H9 (cell line): ENCODE data around the gene GRB7. TPM values are rescaled to one million over a fixed set of nuclear protein-coding genes. Genes with fewer than 3 reads are reported as not detected.

Experiments used
- DNase-seq: peaks from one replicate; pipeline ENCODE4 v3.0.0-alpha.2; 2017
- H2AFZ ChIP-seq: one replicate; pipeline ENCODE4 v1.6.1; 2013; ENCODE audit warnings: mild to moderate bottlenecking, low read length, control low read depth, moderate library complexity
- H2AK5ac ChIP-seq: 2 replicates; pipeline ENCODE4 v1.6.1; 2013; ENCODE audit warnings: low read length, control low read depth, mixed read lengths; ENCODE audit not compliant: insufficient read length
- H2BK120ac ChIP-seq: one replicate; pipeline ENCODE4 v1.6.1; 2013; ENCODE audit warnings: low read depth, mild to moderate bottlenecking, low read length, control low read depth, inconsistent platforms; ENCODE audit not compliant: poor library complexity, severe bottlenecking
- H2BK12ac ChIP-seq: 2 replicates; pipeline ENCODE4 v1.6.1; 2013; ENCODE audit warnings: low read length, control low read depth, mixed read lengths, low read depth; ENCODE audit not compliant: insufficient read length
- H2BK15ac ChIP-seq: 2 replicates; pipeline ENCODE4 v1.6.1; 2013; ENCODE audit warnings: low read depth, low read length, control low read depth
- H2BK20ac ChIP-seq: one replicate; pipeline ENCODE4 v1.6.1; 2013; ENCODE audit warnings: low read depth, mild to moderate bottlenecking, low read length, control low read depth, inconsistent platforms; ENCODE audit not compliant: poor library complexity, severe bottlenecking
- H2BK5ac ChIP-seq: 2 replicates; pipeline ENCODE4 v1.6.1; 2013; ENCODE audit warnings: low read length, control low read depth, mixed read lengths; ENCODE audit not compliant: insufficient read length
- H3K14ac ChIP-seq: 2 replicates; pipeline ENCODE4 v1.6.1; 2013; ENCODE audit warnings: low read length, control low read depth; ENCODE audit not compliant: insufficient read depth
- H3K18ac ChIP-seq: 2 replicates; pipeline ENCODE4 v1.6.1; 2013; ENCODE audit warnings: low read depth, mild to moderate bottlenecking, mixed read lengths, low read length, control low read depth; ENCODE audit not compliant: insufficient read length
- H3K23ac ChIP-seq: 2 replicates; pipeline ENCODE4 v1.6.1; 2013; ENCODE audit warnings: low read length, control low read depth, mixed read lengths, low read depth; ENCODE audit not compliant: insufficient read length
- H3K23me2 ChIP-seq: 2 replicates; pipeline ENCODE4 v1.6.1; 2013; ENCODE audit warnings: low read depth, mild to moderate bottlenecking, mixed read lengths, low read length, control low read depth; ENCODE audit not compliant: insufficient read length, poor library complexity, severe bottlenecking
- H3K27ac ChIP-seq: 2 replicates; pipeline ENCODE4 v1.5.1; 2013; ENCODE audit warnings: low read length, control low read depth, mixed read lengths, low read depth; ENCODE audit not compliant: insufficient read length
- H3K27me3 ChIP-seq: 2 replicates; pipeline ENCODE4 v1.6.1; 2013; ENCODE audit warnings: low read length, control low read depth, inconsistent platforms; ENCODE audit not compliant: insufficient read depth
- H3K4ac ChIP-seq: 2 replicates; pipeline ENCODE4 v1.6.1; 2013; ENCODE audit warnings: low read depth, mild to moderate bottlenecking, control low read depth, inconsistent platforms, low read length, moderate library complexity
- H3K4me1 ChIP-seq: 2 replicates; pipeline ENCODE4 v1.6.1; 2013; ENCODE audit warnings: low read length, control low read depth, inconsistent platforms; ENCODE audit not compliant: insufficient read depth
- H3K4me2 ChIP-seq: 2 replicates; pipeline ENCODE4 v1.6.1; 2013; ENCODE audit warnings: low read length, control low read depth, mixed read lengths; ENCODE audit not compliant: insufficient read length, insufficient read depth
- H3K56ac ChIP-seq: 2 replicates; pipeline ENCODE4 v1.6.1; 2013; ENCODE audit warnings: low read depth, mild to moderate bottlenecking, mixed read lengths, low read length, control low read depth; ENCODE audit not compliant: insufficient read length
- H3K79me1 ChIP-seq: 2 replicates; pipeline ENCODE4 v1.6.1; 2013; ENCODE audit warnings: low read depth, mild to moderate bottlenecking, moderate library complexity, low read length, control low read depth, inconsistent platforms; ENCODE audit not compliant: insufficient read depth, poor library complexity, severe bottlenecking
- H3K79me2 ChIP-seq: 2 replicates; pipeline ENCODE4 v1.6.1; 2013; ENCODE audit warnings: low read length, control low read depth, inconsistent platforms; ENCODE audit not compliant: insufficient read depth
- H3K9ac ChIP-seq: 2 replicates; pipeline ENCODE4 v1.6.1; 2013; ENCODE audit warnings: low read length, control low read depth, mixed read lengths; ENCODE audit not compliant: insufficient read length; ENCODE audit errors: extremely low read depth
- H3K9me3 ChIP-seq: one replicate; pipeline ENCODE4 v1.6.1; 2013; ENCODE audit warnings: low read depth, low read length, inconsistent platforms; ENCODE audit not compliant: control insufficient read depth
- H3T11ph ChIP-seq: one replicate; pipeline ENCODE4 v1.6.1; 2013; ENCODE audit warnings: mild to moderate bottlenecking, low read length, control low read depth, inconsistent platforms
- H4K20me1 ChIP-seq: one replicate; pipeline ENCODE4 v1.6.1; 2013; ENCODE audit not compliant: control insufficient read depth, insufficient read length, insufficient read depth
- H4K5ac ChIP-seq: 2 replicates; pipeline ENCODE4 v1.6.1; 2013; ENCODE audit warnings: low read depth, mild to moderate bottlenecking, mixed read lengths, low read length, control low read depth; ENCODE audit not compliant: insufficient read length
- H4K8ac ChIP-seq: replicated peaks from 2 replicates; pipeline ENCODE4 v1.6.1; 2013; ENCODE audit warnings: low read length, control low read depth, mixed read lengths, low read depth; ENCODE audit not compliant: insufficient read length
- H4K91ac ChIP-seq: 2 replicates; pipeline ENCODE4 v1.6.1; 2013; ENCODE audit warnings: low read depth, mild to moderate bottlenecking, moderate library complexity, mixed read lengths, low read length, control low read depth; ENCODE audit not compliant: insufficient read length
- H3K27ac Mint-ChIP-seq, 3 experiments: 2 replicates in 2 of 3; 3 replicates in 1 of 3; pipeline ENCODE4 v1.8.0; 2020 to 2021; ENCODE audit warnings: mixed read lengths in 3 of 3, mild to moderate bottlenecking in 1 of 3, moderate library complexity in 1 of 3
- H3K27me3 Mint-ChIP-seq: 2 replicates; pipeline ENCODE4 v1.8.0; 2021; ENCODE audit warnings: low read depth, mild to moderate bottlenecking, moderate library complexity, mixed read lengths
- H3K36me3 Mint-ChIP-seq, 3 experiments: 2 replicates in 2 of 3; 3 replicates in 1 of 3; pipeline ENCODE4 v1.8.0; 2020 to 2021; ENCODE audit warnings: low read depth in 3 of 3, mixed read lengths in 3 of 3; ENCODE audit not compliant: insufficient read depth in 1 of 3
- H3K4me1 Mint-ChIP-seq, 2 experiments: 2 replicates each; pipeline ENCODE4 v1.8.0; 2020; ENCODE audit warnings: mixed read lengths in 2 of 2
- H3K4me3 Mint-ChIP-seq, 2 experiments: 2 replicates in 1 of 2; 3 replicates in 1 of 2; pipeline ENCODE4 v1.8.0; 2020 to 2021; ENCODE audit warnings: mild to moderate bottlenecking in 2 of 2, mixed read lengths in 2 of 2, moderate library complexity in 1 of 2
- H3K9me3 Mint-ChIP-seq, 2 experiments: 2 replicates in 1 of 2; 3 replicates in 1 of 2; pipeline ENCODE4 v1.8.0; 2020; ENCODE audit warnings: mild to moderate bottlenecking in 2 of 2, mixed read lengths in 2 of 2, moderate library complexity in 1 of 2
- WGBS: extraction: QIAGEN DNeasy Blood & Tissue Kit; methylation state at CpG from one replicate; pipeline ENCODE4 v1.1.7; 2013; ENCODE audit warnings: missing lambda C conversion rate, low lambda C conversion rate, mixed read lengths; ENCODE audit not compliant: insufficient read length; ENCODE audit errors: extremely low coverage; 5-methylcytosine and 5-hydroxymethylcytosine counted together
- total RNA-seq: library from RNA; stranded (reverse); gene quantifications from 2 replicates; pipeline ENCODE4 v1.2.1, GENCODE V29; 2021
- TF ChIP-seq, protein P1 (sequence below): fragments of 200-600 bp; sonication (generic); conservative IDR thresholded peaks from 3 replicates; pipeline ENCODE4 v1.8.0; 2021; ENCODE audit warnings: antibody characterized with exemption, mild to moderate bottlenecking

Gene GRB7
- total RNA-seq, 1 experiment from 2014 or later: 55.0 TPM

DNA sequence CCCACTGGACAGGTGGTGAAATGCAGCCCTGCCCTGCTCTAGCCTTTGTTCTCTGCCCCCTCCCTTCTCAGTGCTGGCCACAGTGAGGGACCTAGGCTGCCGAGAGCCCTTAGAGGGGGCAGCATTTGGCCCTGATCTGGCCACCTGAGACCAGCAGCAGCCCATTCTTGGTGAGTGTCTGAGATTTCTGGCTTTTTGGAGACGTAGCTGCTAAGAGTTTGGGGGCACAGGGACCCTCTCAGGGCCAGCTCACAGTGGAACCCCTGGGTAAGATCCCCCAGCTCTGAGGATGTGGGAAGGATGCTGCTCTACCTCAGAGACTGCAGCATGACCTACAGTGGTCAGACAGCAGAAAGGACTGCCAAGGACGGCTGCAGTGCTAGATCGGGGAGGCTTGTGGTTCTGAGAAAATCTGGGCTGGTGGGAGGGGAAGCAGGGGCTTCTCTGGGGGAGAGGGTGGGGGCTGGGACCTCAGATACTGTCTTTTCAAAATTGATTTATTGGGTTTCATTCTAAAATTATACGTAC, 13.3 kb downstream of the GRB7 start:
- peaks cover 37 to 42% of the 10 kb centered on the region in 2 experiments for H3K4me1 Mint-ChIP-seq

More for the DNA sequence above, 13.3 kb downstream of the GRB7 start:
- no peaks in the 10 kb centered on the region for H3K79me1 ChIP-seq
- H4K91ac ChIP-seq: no peak overlapping the region
- TF ChIP-seq, protein P1, sequence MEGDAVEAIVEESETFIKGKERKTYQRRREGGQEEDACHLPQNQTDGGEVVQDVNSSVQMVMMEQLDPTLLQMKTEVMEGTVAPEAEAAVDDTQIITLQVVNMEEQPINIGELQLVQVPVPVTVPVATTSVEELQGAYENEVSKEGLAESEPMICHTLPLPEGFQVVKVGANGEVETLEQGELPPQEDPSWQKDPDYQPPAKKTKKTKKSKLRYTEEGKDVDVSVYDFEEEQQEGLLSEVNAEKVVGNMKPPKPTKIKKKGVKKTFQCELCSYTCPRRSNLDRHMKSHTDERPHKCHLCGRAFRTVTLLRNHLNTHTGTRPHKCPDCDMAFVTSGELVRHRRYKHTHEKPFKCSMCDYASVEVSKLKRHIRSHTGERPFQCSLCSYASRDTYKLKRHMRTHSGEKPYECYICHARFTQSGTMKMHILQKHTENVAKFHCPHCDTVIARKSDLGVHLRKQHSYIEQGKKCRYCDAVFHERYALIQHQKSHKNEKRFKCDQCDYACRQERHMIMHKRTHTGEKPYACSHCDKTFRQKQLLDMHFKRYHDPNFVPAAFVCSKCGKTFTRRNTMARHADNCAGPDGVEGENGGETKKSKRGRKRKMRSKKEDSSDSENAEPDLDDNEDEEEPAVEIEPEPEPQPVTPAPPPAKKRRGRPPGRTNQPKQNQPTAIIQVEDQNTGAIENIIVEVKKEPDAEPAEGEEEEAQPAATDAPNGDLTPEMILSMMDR: no peak
- H4K20me1 ChIP-seq: peaks cover 2% of the 10 kb centered on the region
- H4K8ac ChIP-seq: no peak overlapping the region
- no peak overlapping the region for H3K9ac ChIP-seq
- no peak overlapping the region for H2BK12ac ChIP-seq
- H2AFZ ChIP-seq: no peak overlapping the region
- no peak overlapping the region for H4K5ac ChIP-seq
- no peak overlapping the region for H3T11ph ChIP-seq
- H3K23ac ChIP-seq: no peak overlapping the region
- peaks cover 3% of the 10 kb centered on the region for H3K23me2 ChIP-seq
- no peak overlapping the region for H3K4me2 ChIP-seq
- H2BK20ac ChIP-seq: no peak overlapping the region
- DNase-seq: peak; percentile 37
- no peak overlapping the region for H3K56ac ChIP-seq
- no peak overlapping the region for H2AK5ac ChIP-seq
- no peak overlapping the region for H2BK120ac ChIP-seq
- H3K9me3 Mint-ChIP-seq: no peaks in the 10 kb centered on the region; a peak in 1 of 5 replicates
- no peak overlapping the region for H3K4me3 Mint-ChIP-seq
- H3K4ac ChIP-seq: no peak overlapping the region
- no peak overlapping the region for H2BK5ac ChIP-seq
- peaks cover 3 to 18% (median 16%) of the 10 kb centered on the region in 3 experiments; a peak in 4 of 7 replicates for H3K36me3 Mint-ChIP-seq
- WGBS: no CpG with 5 or more reads among the region's 5 CpGs
- no peaks in the 10 kb centered on the region for H3K27me3 ChIP-seq
- H3K18ac ChIP-seq: no peak overlapping the region
- no peaks in the 10 kb centered on the region for H3K9me3 ChIP-seq
- H3K27me3 Mint-ChIP-seq: peaks cover 7% of the 10 kb centered on the region
- no peaks in the 10 kb centered on the region for H3K79me2 ChIP-seq
- H3K14ac ChIP-seq: no peak overlapping the region
- peak overlapping the region in 1 of 3 experiments; percentile 61; a peak in 2 of 7 replicates for H3K27ac Mint-ChIP-seq
- H2BK15ac ChIP-seq: no peak overlapping the region
- H3K4me1 ChIP-seq: peaks cover 2% of the 10 kb centered on the region; the same call in 1 of the 2 replicates
- no peak overlapping the region for H3K27ac ChIP-seq
